GM12873 (cell line): ENCODE measurements around the gene MBD6.

Source experiments
- CTCF ChIP-seq: IDR thresholded peaks from 2 replicates; pipeline ENCODE4 v1.5.1; 2012; ENCODE audit warnings: low read depth, mild to moderate bottlenecking, moderate library complexity, low read length, control low read depth; ENCODE audit not compliant: insufficient read depth; ENCODE audit errors: missing control alignments

Gene MBD6

GRCh38 chr12:57476162-57476992 lies 46.2 kb upstream of the MBD6 start:
- peak; percentile 78 for TF ChIP-seq CTCF

GRCh38 chr12:57476993-57477709 lies 45.5 kb upstream of the MBD6 start:
- TF ChIP-seq CTCF, result no peak

GRCh38 chr12:57477710-57478681 lies 44.6 kb upstream of the MBD6 start:
- no peak for TF ChIP-seq CTCF

- no peak for TF ChIP-seq CTCF
Observed at GRCh38 chr12:57479043-57479375, 43.6 kb upstream of the MBD6 start.

GRCh38 chr12:57479376-57480115 lies 43.1 kb upstream of the MBD6 start, which contains the start of gene ARHGAP9:
ARHGAP9 (minus strand) TSS chr12:57479866; CDS start chr12:57479406, 460 bp downstream.
- TF ChIP-seq CTCF, result no peak

GRCh38 chr12:57481671-57482070 lies 41.0 kb upstream of the MBD6 start:
- TF ChIP-seq CTCF, result no peak
